Uterus (tissue), 4 donors: Measurements from ENCODE around the gene EDEM2. TPM values are rescaled to one million over a fixed set of nuclear protein-coding genes. Genes with fewer than 3 reads are reported as not detected.
A peak's percentile ranks its signal among the peaks of the same experiment; 100 is the strongest.
"Not testable (repeated sequence)": the region's sequence is repeated elsewhere in the genome, so short reads cannot be mapped to it uniquely, and the experiment has no call there.

Source experiments
- DNase-seq, 2 donors: peaks; one replicate each; pipeline ENCODE4 v3.0.0-alpha.2; 2019 to 2020
- H3K27ac ChIP-seq, 2 donors: fragments of 200-600 bp; sonication (generic); 1 replicate in 1 of 2; 2 replicates in 1 of 2; pipeline ENCODE4 v1.5.1; 2016 to 2018
- H3K27me3 ChIP-seq, 2 donors: fragments of 200-600 bp; sonication (generic); one replicate each; pipeline ENCODE4 v1.5.1; 2018 to 2019; ENCODE audit warnings: control low read depth in 1 of 2
- H3K36me3 ChIP-seq, 2 donors: fragments of 200-600 bp; sonication (generic); one replicate each; pipeline ENCODE4 v1.5.1; 2019; ENCODE audit warnings: control low read depth in 1 of 2
- H3K4me1 ChIP-seq, 2 donors: fragments of 200-600 bp; sonication (generic); one replicate each; pipeline ENCODE4 v1.5.1; 2018 to 2019; ENCODE audit warnings: control low read depth in 1 of 2
- H3K4me3 ChIP-seq, 2 donors: fragments of 200-600 bp; sonication (generic); 1 replicate in 1 of 2; 2 replicates in 1 of 2; pipeline ENCODE4 v1.5.1; 2018 to 2019; ENCODE audit warnings: mild to moderate bottlenecking in 1 of 2
- H3K9me3 ChIP-seq, 2 donors: fragments of 200-600 bp; sonication (generic); one replicate each; pipeline ENCODE4 v1.5.1; 2019; ENCODE audit warnings: control low read depth in 1 of 2
- POLR2A ChIP-seq, 2 donors: fragments of 450-650 bp; IDR thresholded peaks; one replicate each; pipeline ENCODE4 v1.6.1; 2016; ENCODE audit warnings: antibody characterized with exemption in 2 of 2, mild to moderate bottlenecking in 1 of 2, moderate library complexity in 1 of 2
- intact Hi-C: fragments of 100-400 bp; cut with DNase I; formaldehyde crosslinking; loops from one replicate; pipeline ENCODE4 v1.15.1; 2023; ENCODE audit warnings: low total_unique reads
- total RNA-seq, 4 donors: library from RNA; depleted of rRNA in 3 of 4; stranded (reverse); fragments of >200 nt in 3 of 4; gene quantifications; one replicate each; pipeline versions ENCODE4 v1.1.0 to v1.2.4, GENCODE V29; 2014 to 2023
- TF ChIP-seq, protein P1 (sequence below), 4 experiments: fragments of 200-600 bp in 2 of 4; fragments of 450-650 bp in 2 of 4; sonication (generic) in 2 of 4; IDR thresholded peaks; one replicate each; pipeline ENCODE4 v1.5.1; 2016 to 2019; ENCODE audit warnings: antibody characterized with exemption in 4 of 4, mild to moderate bottlenecking in 2 of 4, moderate library complexity in 1 of 4
- donor health status: DM: yes; HTN: yes; CAD: no.

EDEM2 gene
- total RNA-seq, 4 donors from 2014 or later: 2.6 to 18.5 (median 13.3) TPM

- H3K4me3 ChIP-seq: no peak overlapping the region
- H3K27ac ChIP-seq: no peak overlapping the region
- no peak for DNase-seq
- H3K9me3 ChIP-seq: no peaks in the 10 kb centered on the region
- H3K36me3 ChIP-seq: no peaks in the 10 kb centered on the region
- intact Hi-C loops: no loop called here
- no peaks in the 10 kb centered on the region for H3K27me3 ChIP-seq
- no peak for TF ChIP-seq POLR2A (IDR thresholded peaks at IDR 0.05)
- TF ChIP-seq, protein P1, sequence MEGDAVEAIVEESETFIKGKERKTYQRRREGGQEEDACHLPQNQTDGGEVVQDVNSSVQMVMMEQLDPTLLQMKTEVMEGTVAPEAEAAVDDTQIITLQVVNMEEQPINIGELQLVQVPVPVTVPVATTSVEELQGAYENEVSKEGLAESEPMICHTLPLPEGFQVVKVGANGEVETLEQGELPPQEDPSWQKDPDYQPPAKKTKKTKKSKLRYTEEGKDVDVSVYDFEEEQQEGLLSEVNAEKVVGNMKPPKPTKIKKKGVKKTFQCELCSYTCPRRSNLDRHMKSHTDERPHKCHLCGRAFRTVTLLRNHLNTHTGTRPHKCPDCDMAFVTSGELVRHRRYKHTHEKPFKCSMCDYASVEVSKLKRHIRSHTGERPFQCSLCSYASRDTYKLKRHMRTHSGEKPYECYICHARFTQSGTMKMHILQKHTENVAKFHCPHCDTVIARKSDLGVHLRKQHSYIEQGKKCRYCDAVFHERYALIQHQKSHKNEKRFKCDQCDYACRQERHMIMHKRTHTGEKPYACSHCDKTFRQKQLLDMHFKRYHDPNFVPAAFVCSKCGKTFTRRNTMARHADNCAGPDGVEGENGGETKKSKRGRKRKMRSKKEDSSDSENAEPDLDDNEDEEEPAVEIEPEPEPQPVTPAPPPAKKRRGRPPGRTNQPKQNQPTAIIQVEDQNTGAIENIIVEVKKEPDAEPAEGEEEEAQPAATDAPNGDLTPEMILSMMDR (IDR thresholded peaks at IDR 0.05): no peak
- H3K4me1 ChIP-seq: no peaks in the 10 kb centered on the region
These were observed 8.8 kb upstream of the EDEM2 start for GRCh38 chr20:35155936-35156335.

DNA sequence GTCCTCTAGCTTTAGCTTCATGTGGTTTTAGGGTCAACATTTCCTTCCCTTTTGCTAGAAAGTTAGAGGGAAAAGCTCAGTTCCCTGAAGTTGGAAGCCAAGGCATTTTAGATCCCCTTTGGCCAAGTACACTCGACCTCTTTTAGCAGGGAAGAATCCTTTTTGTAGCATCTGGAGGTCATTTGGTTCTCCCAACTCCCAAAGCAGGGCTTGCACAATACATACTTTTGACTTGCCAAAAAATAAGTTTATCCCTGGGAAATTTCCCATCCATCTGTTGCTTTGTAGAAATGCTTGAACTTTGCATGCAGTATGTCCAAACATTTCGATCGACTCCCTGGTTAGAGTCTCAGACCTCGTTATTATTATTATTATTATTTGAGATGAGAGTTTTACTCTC, 4.6 kb upstream of the EDEM2 start:
- no peak overlapping the region for H3K4me3 ChIP-seq
- H3K36me3 ChIP-seq: no peaks in the 10 kb centered on the region
- DNase-seq: no peak
- H3K4me1 ChIP-seq: peaks cover under 1% of the 10 kb centered on the region in 2 donors
- no peaks in the 10 kb centered on the region for H3K9me3 ChIP-seq
- H3K27me3 ChIP-seq: no peaks in the 10 kb centered on the region
- TF ChIP-seq POLR2A (IDR thresholded peaks at IDR 0.05): no peak
- TF ChIP-seq, protein P1 (IDR thresholded peaks at IDR 0.05): no peak
- intact Hi-C loops: no loop called here
- H3K27ac ChIP-seq: peak overlapping the region; percentile 15 to 29

DNA sequence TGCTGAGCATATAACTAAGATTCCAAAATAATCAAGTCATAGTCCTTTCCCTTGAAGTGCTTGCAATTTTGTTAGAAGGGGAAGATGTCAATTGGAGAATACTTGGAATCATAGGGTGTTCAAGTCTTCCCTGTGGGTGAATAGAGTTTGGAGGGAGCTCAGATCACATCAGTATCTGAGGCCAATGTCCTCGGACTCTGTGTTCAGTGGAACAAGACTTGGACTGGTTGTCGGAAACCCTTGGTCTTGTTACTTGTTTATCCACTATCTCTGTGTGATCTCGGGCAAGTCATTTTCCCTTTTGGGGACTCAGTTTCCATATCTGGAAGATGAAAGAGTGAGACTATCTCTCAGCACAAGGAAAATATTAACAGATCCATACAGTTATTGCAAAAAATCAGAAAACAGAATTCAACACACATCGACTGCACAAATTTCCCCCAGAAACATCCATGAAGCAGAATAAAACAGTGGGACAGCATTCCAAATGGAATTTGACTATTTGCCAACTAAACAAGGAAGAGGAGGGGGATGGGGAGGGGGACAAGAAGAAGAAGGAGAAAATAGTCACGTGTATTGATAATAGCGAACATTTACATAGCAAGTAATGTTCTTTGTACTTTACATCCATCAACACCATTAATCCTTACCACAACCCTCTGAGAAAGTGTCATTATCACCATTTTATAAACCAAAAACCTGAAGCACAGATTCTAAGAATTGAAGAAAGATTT, 3.9 kb upstream of the EDEM2 start:
- Histone ChIP-seq H3K9me3 (no peaks in the 10 kb centered on the region), H3K27ac (peak overlapping the region in 1 of 2 donors; percentile 15), H3K36me3 (no peaks in the 10 kb centered on the region), H3K4me3 (no peak overlapping the region), H3K27me3 (no peaks in the 10 kb centered on the region), H3K4me1 (peaks cover 6 to 8% of the 10 kb centered on the region in 2 donors)
- intact Hi-C loops: no loop called here
- DNase-seq: no peak
- TF ChIP-seq, protein P1 (IDR thresholded peaks at IDR 0.05): no peak
- no peak for TF ChIP-seq POLR2A (IDR thresholded peaks at IDR 0.05)

DNA sequence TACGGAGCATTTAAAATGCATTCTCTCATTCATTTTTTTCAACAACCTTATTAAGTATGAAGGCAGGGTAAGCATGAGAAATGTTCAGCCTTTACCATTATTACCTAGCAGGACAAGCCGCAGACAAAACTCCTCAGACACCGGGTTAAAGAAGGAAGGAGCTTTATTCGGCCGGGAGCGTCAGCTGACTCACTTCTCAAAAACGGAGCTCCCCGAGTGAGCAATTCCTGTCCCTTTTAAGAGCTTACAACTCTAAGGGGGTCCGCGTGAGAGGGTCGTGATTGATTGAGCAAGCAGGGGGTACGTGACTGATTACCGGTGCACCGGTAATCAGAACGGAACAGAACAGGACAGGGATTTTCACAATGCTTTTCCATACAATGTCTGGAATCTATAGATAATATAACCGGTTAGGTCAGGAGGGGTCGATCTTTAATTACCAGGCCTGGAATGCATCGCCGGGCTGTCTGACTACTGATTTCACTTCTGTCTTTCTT, 487 bp upstream of the EDEM2 start:
- not testable (repeated sequence) for DNase-seq, H3K9me3 ChIP-seq, H3K36me3 ChIP-seq, H3K4me1 ChIP-seq, H3K27me3 ChIP-seq
- H3K4me3 ChIP-seq: peak overlapping the region; percentile 64 to 73
- H3K27ac ChIP-seq: peak overlapping the region; percentile 80 to 81
- intact Hi-C loops: loop anchor here (10.0 kb wide), 1 partner anchor 127 kb away; the partner anchor contains the start of gene MMP24OS

GRCh38 chr20:35146299-35146919, 727 bp downstream of the EDEM2 start:
- DNase-seq: peak in 1 of 2 donors; percentile 30
- peak overlapping the region; percentile 64 to 73 for H3K4me3 ChIP-seq
- H3K27ac ChIP-seq: peak overlapping the region; percentile 80 to 81
- H3K4me1 ChIP-seq: peaks cover 6 to 9% of the 10 kb centered on the region in 2 donors
- TF ChIP-seq POLR2A (IDR thresholded peaks at IDR 0.05): no peak
- TF ChIP-seq, protein P1 (IDR thresholded peaks at IDR 0.05): no peak
- intact Hi-C loops: loop anchor here (10.0 kb wide), 1 partner anchor 128 kb away; the partner anchor contains the start of gene MMP24OS
- H3K27me3 ChIP-seq: no peaks in the 10 kb centered on the region
- no peaks in the 10 kb centered on the region for H3K36me3 ChIP-seq
- no peaks in the 10 kb centered on the region for H3K9me3 ChIP-seq
